Measurements from ENCODE around the gene DPP4. TPM values are rescaled to one million over a fixed set of nuclear protein-coding genes. Genes with fewer than 3 reads are reported as not detected.

Gene DPP4
- total RNA-seq, 6 experiments from 2014 or later = 17.8 to 39.8 (median 26.3) TPM

- TF ChIP-seq POLR2A (IDR thresholded peaks at IDR 0.05) (no peak), CTCF (IDR thresholded peaks at IDR 0.05) (no peak)
- Histone ChIP-seq H3K4me1 (no peaks in the 10 kb centered on the region), H3K36me3 (no peaks in the 10 kb centered on the region), H3K4me3 (no peak overlapping the region), H3K27me3 (no peaks in the 10 kb centered on the region), H3K9me3 (no peaks in the 10 kb centered on the region), H3K27ac (no peak overlapping the region)
- no peak for DNase-seq
- peak; percentile 64 to 88 (median 78) for ATAC-seq
- WGBS (ENCODE audit: insufficient coverage, low coverage, low lambda C conversion rate, missing lambda C conversion rate) = 24% methylated on average over 1 of the region's 1 CpG
- intact Hi-C loops (cut with DNase I) = no loop called here
Measured at GRCh38 chr2:162100579-162100978, 26.6 kb upstream of the DPP4 start.

- Histone ChIP-seq H3K4me3 (no peak overlapping the region), H3K4me1 (no peaks in the 10 kb centered on the region), H3K36me3 (no peaks in the 10 kb centered on the region), H3K27me3 (no peaks in the 10 kb centered on the region), H3K9me3 (no peaks in the 10 kb centered on the region), H3K27ac (no peak overlapping the region)
- no peak for ATAC-seq
- no peak for DNase-seq
- intact Hi-C loops (cut with DNase I) = no loop called here
- WGBS (ENCODE audit: insufficient coverage, low coverage, low lambda C conversion rate, missing lambda C conversion rate) = 89% methylated on average over 5 of the region's 5 CpGs
- TF ChIP-seq POLR2A (IDR thresholded peaks at IDR 0.05) = no peak
- no peak for TF ChIP-seq CTCF (IDR thresholded peaks at IDR 0.05)
Measured at GRCh38 chr2:162099836-162100235, 25.8 kb upstream of the DPP4 start.

GRCh38 chr2:162092658-162093556 is 18.9 kb upstream of the DPP4 start:
- peaks cover 0 to 11% (median 3%) of the 10 kb centered on the region in 4 donors for H3K4me1 ChIP-seq
- H3K4me3 ChIP-seq = no peak overlapping the region
- intact Hi-C loops (cut with DNase I) = no loop called here
- H3K27me3 ChIP-seq = no peaks in the 10 kb centered on the region
- ATAC-seq (peak in 2 of 4 donors; percentile 8 to 36), DNase-seq (no peak)
- no peaks in the 10 kb centered on the region for H3K9me3 ChIP-seq
- no peak overlapping the region for H3K27ac ChIP-seq
- 66% methylated on average over 7 of the region's 7 CpGs for WGBS (ENCODE audit: insufficient coverage, low coverage, low lambda C conversion rate, missing lambda C conversion rate)
- TF ChIP-seq POLR2A (IDR thresholded peaks at IDR 0.05) = no peak
- TF ChIP-seq CTCF (IDR thresholded peaks at IDR 0.05) = no peak
- H3K36me3 ChIP-seq = no peaks in the 10 kb centered on the region

GRCh38 chr2:162092008-162092390 is 18.0 kb upstream of the DPP4 start:
- H3K4me3 ChIP-seq = no peak overlapping the region
- peaks cover 0 to 11% (median 3%) of the 10 kb centered on the region in 4 donors for H3K4me1 ChIP-seq
- no peaks in the 10 kb centered on the region for H3K27me3 ChIP-seq
- no peak overlapping the region for H3K27ac ChIP-seq
- TF ChIP-seq POLR2A (IDR thresholded peaks at IDR 0.05) (no peak), CTCF (IDR thresholded peaks at IDR 0.05) (no peak)
- DNase-seq = no peak
- no peaks in the 10 kb centered on the region for H3K9me3 ChIP-seq
- intact Hi-C loops (cut with DNase I) = no loop called here
- no peaks in the 10 kb centered on the region for H3K36me3 ChIP-seq
- 55% methylated on average over 5 of the region's 5 CpGs for WGBS (ENCODE audit: insufficient coverage, low coverage, low lambda C conversion rate, missing lambda C conversion rate)
- no peak for ATAC-seq
